Measurements from ENCODE around the gene RNF151. TPM values are rescaled to one million over a fixed set of nuclear protein-coding genes. Genes with fewer than 3 reads are reported as not detected.

Gene RNF151, protein sequence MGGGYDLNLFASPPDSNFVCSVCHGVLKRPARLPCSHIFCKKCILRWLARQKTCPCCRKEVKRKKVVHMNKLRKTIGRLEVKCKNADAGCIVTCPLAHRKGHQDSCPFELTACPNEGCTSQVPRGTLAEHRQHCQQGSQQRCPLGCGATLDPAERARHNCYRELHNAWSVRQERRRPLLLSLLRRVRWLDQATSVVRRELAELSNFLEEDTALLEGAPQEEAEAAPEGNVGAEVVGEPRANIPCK
- total RNA-seq: under 1 TPM in 3 of 5 donors, not detected in 2; 0.38 to 0.66 (median 0.44) TPM
- not detected for total RNA-seq (2013)
- total RNA-seq: 0 to 0.82 (median 0.21) reads per million in 29 experiments

DNA sequence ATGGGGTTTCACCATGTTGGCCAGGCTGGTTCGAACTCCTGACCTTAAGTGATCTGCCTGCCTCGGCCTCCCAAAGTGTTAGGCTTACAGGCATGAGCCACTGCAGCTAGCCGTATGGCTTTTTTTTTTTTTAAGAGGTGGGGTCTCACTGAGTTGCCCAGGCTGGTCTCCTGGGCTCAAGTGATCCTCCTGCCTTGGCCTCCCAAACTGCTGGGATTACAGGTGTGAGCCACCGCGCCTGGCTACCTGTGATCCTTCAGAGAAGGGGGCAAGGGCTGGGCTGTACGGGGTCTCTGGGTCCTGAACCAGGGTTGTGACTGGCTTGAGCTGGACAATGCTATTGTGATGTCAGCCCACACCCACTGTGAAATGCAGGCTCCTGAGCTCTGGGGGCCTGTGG lies at the start of gene RNF151:
Gene RNF151, plus strand, starts transcription at position 397 of the 400 bp plus-strand sequence. CDS start 26 bp downstream, outside the sequence.
- peak within 1 kb of the TSS; percentile 83 to 95 for H3K4me3 ChIP-seq (ENCODE audit: control insufficient read depth in 1 of 2, extremely low read depth in 1 of 2, low read length in 1 of 2)
- peak within 1 kb of the TSS; percentile 91 to 93 (median 91) for H3K4me3 Mint-ChIP-seq
- H3K27me3 Mint-ChIP-seq: no peaks in the 10 kb centered on the region
- ATAC-seq (replicated peaks in 1 of 4) (no peak), DNase-seq (no peak)
- H3K4me1 ChIP-seq (ENCODE audit: control insufficient read depth in 1 of 2, extremely low read depth in 1 of 2, insufficient read depth in 2 of 2, low read length in 2 of 2): peaks cover 5 to 50% of the 10 kb centered on the region in 2 experiments
- peaks cover 30 to 41% (median 37%) of the 10 kb centered on the region in 3 donors for H3K4me1 Mint-ChIP-seq
- peaks cover 16% of the 10 kb centered on the region for H3K36me3 Mint-ChIP-seq
- H3K9me3 Mint-ChIP-seq: no peaks in the 10 kb centered on the region
- POLR2A ChIA-PET: interaction anchor here in 1 of 2 donors (0.5 to 0.6 kb wide), 2 partner anchors 174 to 982 kb away, joined by 3 to 4 read pairs; no protein-coding TSS in a partner anchor
- CTCF ChIA-PET: interaction anchor here in 1 of 2 donors (0.6 kb wide), 1 partner anchor 10 kb away, joined by 4 read pairs; no protein-coding TSS in a partner anchor
- 94% methylated on average over 4 of the region's 6 CpGs for WGBS (ENCODE audit: insufficient coverage)
- peak within 1 kb of the TSS; percentile 95 to 96 for H3K27ac Mint-ChIP-seq
- peak within 1 kb of the TSS; percentile 97 for H3K27ac ChIP-seq (ENCODE audit: low read length)
- no peaks in the 10 kb centered on the region for H3K9me3 ChIP-seq
- peaks cover 4 to 20% of the 10 kb centered on the region in 2 donors for H3K36me3 ChIP-seq (ENCODE audit: control insufficient read depth in 2 of 2, extremely low read depth in 1 of 2, insufficient read depth in 1 of 2, low read length in 1 of 2)
- H3K27me3 ChIP-seq (replicated peaks in 1 of 2; ENCODE audit: control insufficient read depth in 2 of 2, extremely low read depth in 1 of 2, insufficient read depth in 2 of 2, low read length in 1 of 2): no peaks in the 10 kb centered on the region

DNA sequence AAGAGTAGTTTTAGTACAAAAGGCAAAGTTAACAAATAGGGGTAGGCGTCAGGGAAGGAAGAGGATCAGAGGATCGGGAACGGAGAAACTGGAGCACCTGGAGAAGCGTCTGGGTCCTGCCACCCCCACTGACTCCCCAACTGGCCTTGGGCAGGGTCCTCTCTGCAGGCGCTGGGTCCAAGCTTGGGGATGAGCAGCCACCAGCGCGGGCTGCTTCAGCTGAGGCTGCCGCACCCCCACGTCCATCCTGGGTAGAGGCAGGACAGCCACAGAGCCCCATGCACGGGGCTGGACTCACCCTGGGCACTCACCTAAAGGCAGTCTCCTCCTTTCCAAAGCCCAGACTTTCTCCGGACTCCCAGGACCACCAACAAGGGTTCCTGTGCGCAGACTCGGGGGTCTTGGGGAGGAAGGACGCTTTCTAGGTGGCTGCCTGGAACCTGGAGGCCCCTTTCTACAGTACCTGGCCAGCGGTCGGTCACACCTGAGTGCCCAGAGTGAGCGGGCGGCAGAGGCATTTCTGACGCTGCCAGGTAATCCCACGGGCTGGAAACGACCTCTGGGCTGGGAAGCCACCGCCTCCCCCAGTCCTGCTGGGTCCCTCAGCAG lies 49.5 kb upstream of the RNF151 start:
- Histone ChIP-seq H3K27ac (ENCODE audit: low read length) (no peak overlapping the region), H3K36me3 (ENCODE audit: control insufficient read depth in 2 of 2, extremely low read depth in 1 of 2, insufficient read depth in 1 of 2, low read length in 1 of 2) (no peaks in the 10 kb centered on the region), H3K4me3 (ENCODE audit: control insufficient read depth in 1 of 2, extremely low read depth in 1 of 2, low read length in 1 of 2) (no peak overlapping the region), H3K27me3 (replicated peaks in 1 of 2; ENCODE audit: control insufficient read depth in 2 of 2, extremely low read depth in 1 of 2, insufficient read depth in 2 of 2, low read length in 1 of 2) (peaks cover 9 to 80% of the 10 kb centered on the region in 2 experiments), H3K9me3 (no peaks in the 10 kb centered on the region), H3K4me1 (ENCODE audit: control insufficient read depth in 1 of 2, extremely low read depth in 1 of 2, insufficient read depth in 2 of 2, low read length in 2 of 2) (peaks cover 0 to 5% of the 10 kb centered on the region in 2 experiments)
- ChIA-PET CTCF (no interaction called here), POLR2A (no interaction called here)
- H3K4me1 Mint-ChIP-seq: peaks cover 0 to 9% (median 0%) of the 10 kb centered on the region in 3 donors
- H3K36me3 Mint-ChIP-seq: no peaks in the 10 kb centered on the region
- no peak overlapping the region for H3K4me3 Mint-ChIP-seq
- peaks cover 39 to 65% of the 10 kb centered on the region in 2 donors for H3K27me3 Mint-ChIP-seq
- no peak overlapping the region for H3K27ac Mint-ChIP-seq
- WGBS (ENCODE audit: insufficient coverage): 8% methylated on average over 17 of the region's 22 CpGs
- no peaks in the 10 kb centered on the region for H3K9me3 Mint-ChIP-seq
- DNase-seq: no peak
- no peak for ATAC-seq (replicated peaks in 1 of 4)

DNA sequence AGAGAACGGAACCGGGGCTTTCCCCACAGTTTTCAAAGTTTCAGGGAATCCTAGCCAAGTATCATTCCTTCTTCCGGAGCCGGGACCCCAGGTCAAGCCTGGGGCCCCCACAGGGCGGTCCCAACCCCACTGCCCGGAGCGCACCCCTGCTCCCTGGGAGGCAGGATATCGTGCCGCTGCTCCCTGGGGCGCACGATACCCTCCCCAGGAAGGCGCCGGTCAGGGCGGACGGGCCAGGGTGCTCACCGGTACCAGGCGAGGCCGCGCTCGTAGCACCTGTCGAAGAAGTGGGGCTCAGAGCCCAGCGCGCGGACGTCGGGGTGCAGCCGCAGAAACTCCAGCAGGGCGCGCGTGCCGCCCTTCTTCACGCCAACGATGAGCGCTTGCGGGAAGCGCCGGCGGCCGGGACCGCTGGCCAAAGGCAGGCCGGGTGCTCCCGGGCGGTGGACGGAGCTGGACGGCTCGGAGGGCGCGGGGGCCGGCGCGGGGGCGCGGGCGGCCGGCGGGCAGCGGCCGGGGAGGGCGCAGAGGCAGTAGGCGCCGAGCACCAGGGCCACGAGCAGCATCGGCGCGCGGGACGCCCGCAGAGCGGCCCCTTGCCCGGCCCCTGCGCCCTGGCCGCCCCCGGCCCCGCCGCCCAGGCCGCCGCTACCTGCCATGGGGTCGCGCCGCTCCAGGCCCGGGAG lies 48.8 kb upstream of the RNF151 start:
- no peak for DNase-seq
- 4% methylated on average over 81 of the region's 81 CpGs for WGBS (ENCODE audit: insufficient coverage)
- Histone ChIP-seq H3K27me3 (replicated peaks in 1 of 2; ENCODE audit: control insufficient read depth in 2 of 2, extremely low read depth in 1 of 2, insufficient read depth in 2 of 2, low read length in 1 of 2) (peaks cover 12 to 84% of the 10 kb centered on the region in 2 experiments), H3K36me3 (ENCODE audit: control insufficient read depth in 2 of 2, extremely low read depth in 1 of 2, insufficient read depth in 1 of 2, low read length in 1 of 2) (no peaks in the 10 kb centered on the region), H3K4me3 (ENCODE audit: control insufficient read depth in 1 of 2, extremely low read depth in 1 of 2, low read length in 1 of 2) (no peak overlapping the region), H3K4me1 (ENCODE audit: control insufficient read depth in 1 of 2, extremely low read depth in 1 of 2, insufficient read depth in 2 of 2, low read length in 2 of 2) (peaks cover 0 to 5% of the 10 kb centered on the region in 2 experiments), H3K27ac (ENCODE audit: low read length) (no peak overlapping the region), H3K9me3 (no peaks in the 10 kb centered on the region)
- H3K4me1 Mint-ChIP-seq: peaks cover 0 to 9% (median 0%) of the 10 kb centered on the region in 3 donors
- CTCF ChIA-PET: no interaction called here
- no peaks in the 10 kb centered on the region for H3K9me3 Mint-ChIP-seq
- H3K27me3 Mint-ChIP-seq: peaks cover 45 to 67% of the 10 kb centered on the region in 2 donors
- no peak overlapping the region for H3K4me3 Mint-ChIP-seq
- ATAC-seq (replicated peaks in 1 of 4): no peak
- no peaks in the 10 kb centered on the region for H3K36me3 Mint-ChIP-seq
- no peak overlapping the region for H3K27ac Mint-ChIP-seq
- POLR2A ChIA-PET: no interaction called here

DNA sequence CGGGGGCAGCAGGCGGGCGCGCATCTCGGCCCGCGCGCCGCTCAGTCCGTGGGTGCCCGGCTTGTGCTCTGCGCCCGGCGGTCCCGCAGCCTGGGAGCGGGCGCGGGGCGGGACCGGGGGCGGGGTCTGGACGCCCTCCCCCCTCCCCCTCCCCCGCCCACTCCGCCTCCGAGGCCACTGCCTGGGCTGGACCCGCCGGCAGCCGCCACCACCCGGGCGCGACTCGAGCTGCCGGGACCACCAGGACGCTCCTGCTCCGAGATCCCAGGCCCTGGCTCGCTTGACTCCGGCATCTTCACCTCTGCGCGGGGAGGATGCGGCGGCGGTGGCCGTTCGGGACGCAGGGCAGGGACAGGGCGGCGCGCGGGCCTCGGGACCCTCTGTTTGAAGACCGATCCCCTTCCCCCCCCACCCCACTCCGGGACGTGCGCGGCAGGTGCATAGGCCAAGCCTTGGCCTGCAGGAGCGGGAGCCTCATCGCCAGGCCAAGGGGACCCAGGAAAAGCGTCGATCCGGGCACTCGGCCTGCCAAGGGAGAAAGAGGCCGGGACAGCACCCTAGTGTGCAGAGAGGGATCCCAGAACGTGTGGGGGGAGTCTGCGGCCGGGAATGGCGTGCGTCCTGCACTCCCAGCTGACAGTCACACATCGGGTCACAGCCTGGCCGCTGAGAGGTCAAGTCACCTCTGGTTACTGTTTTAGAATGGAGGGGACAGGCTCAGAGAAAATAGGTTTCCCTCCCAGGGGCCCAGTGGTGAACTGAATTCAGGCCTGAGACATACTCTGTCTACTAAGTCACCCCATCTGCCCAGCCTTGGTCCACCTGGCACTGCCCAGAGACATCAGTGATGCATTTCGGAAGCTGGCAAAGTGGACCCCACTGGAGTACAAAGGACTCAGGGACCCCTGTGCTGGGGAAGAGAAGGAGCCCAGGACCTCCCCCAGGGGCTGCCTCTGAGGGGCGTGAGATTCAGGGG lies 48.0 kb upstream of the RNF151 start, which contains the start of gene HS3ST6:
Gene HS3ST6, minus strand, starts transcription at position 65 of the 976 bp plus-strand sequence. CDS start 92 bp downstream, outside the sequence.
- DNase-seq: no peak
- H3K4me1 Mint-ChIP-seq: peaks cover 0 to 9% (median 0%) of the 10 kb centered on the region in 3 donors
- CTCF ChIA-PET: no interaction called here
- H3K36me3 Mint-ChIP-seq: no peaks in the 10 kb centered on the region
- Histone ChIP-seq H3K4me3 (ENCODE audit: control insufficient read depth in 1 of 2, extremely low read depth in 1 of 2, low read length in 1 of 2) (no peak within 1 kb of the TSS), H3K9me3 (no peaks in the 10 kb centered on the region), H3K36me3 (ENCODE audit: control insufficient read depth in 2 of 2, extremely low read depth in 1 of 2, insufficient read depth in 1 of 2, low read length in 1 of 2) (no peaks in the 10 kb centered on the region), H3K4me1 (ENCODE audit: control insufficient read depth in 1 of 2, extremely low read depth in 1 of 2, insufficient read depth in 2 of 2, low read length in 2 of 2) (peaks cover 0 to 10% of the 10 kb centered on the region in 2 experiments), H3K27me3 (replicated peaks in 1 of 2; ENCODE audit: control insufficient read depth in 2 of 2, extremely low read depth in 1 of 2, insufficient read depth in 2 of 2, low read length in 1 of 2) (peaks cover 12 to 88% of the 10 kb centered on the region in 2 experiments), H3K27ac (ENCODE audit: low read length) (no peak within 1 kb of the TSS)
- no peak within 1 kb of the TSS for H3K4me3 Mint-ChIP-seq
- no peak for ATAC-seq (replicated peaks in 1 of 4)
- 5% methylated on average over 44 of the region's 71 CpGs for WGBS (ENCODE audit: insufficient coverage)
- no peak within 1 kb of the TSS for H3K27ac Mint-ChIP-seq
- POLR2A ChIA-PET: no interaction called here
- no peaks in the 10 kb centered on the region for H3K9me3 Mint-ChIP-seq
- H3K27me3 Mint-ChIP-seq: peaks cover 48 to 68% of the 10 kb centered on the region in 2 donors

DNA sequence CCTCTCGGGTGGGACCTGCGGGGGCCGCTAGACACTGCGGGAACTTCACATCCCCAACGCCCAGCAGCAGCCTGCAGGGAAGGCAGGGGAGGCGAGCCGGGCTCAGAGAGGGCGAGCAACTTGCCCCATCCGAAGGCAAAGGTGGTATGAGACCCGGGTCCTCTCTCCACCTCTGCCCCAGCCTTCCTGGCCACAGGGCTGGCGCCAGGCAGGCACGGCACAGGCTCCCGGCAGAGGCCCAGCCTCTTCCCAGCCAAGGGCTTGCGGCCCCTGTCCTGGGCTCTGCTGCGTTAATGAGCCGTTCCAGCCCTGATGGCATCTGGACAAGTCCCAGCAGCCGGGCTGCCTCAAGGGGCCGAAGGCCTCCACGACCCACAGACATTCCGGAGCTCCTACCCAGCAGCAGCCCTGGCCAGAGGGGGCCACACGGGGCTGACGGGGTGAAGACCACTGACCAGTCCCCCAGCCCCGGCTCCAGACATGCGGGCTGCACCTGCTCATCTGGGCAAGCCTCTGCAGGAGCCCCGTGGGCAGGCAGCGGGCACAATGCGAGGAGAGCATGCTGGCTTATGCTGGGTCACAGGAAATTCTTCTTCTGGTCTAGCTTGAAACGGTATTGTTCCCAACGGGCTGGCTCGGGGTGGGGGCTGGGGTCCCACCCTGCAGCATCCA lies 47.2 kb upstream of the RNF151 start:
- H3K4me1 Mint-ChIP-seq: peaks cover 0 to 9% (median 0%) of the 10 kb centered on the region in 3 donors

More for the DNA sequence above, 47.2 kb upstream of the RNF151 start:
- no peak overlapping the region for H3K4me3 ChIP-seq (ENCODE audit: control insufficient read depth in 1 of 2, extremely low read depth in 1 of 2, low read length in 1 of 2)
- WGBS (ENCODE audit: insufficient coverage): 37% methylated on average over 30 of the region's 30 CpGs
- no peak for DNase-seq
- ChIA-PET POLR2A (no interaction called here), CTCF (no interaction called here)
- H3K27ac ChIP-seq (ENCODE audit: low read length): no peak overlapping the region
- Mint-ChIP-seq H3K27ac (no peak overlapping the region), H3K4me3 (no peak overlapping the region), H3K36me3 (no peaks in the 10 kb centered on the region), H3K9me3 (no peaks in the 10 kb centered on the region), H3K27me3 (peaks cover 48 to 72% of the 10 kb centered on the region in 2 donors)
- no peaks in the 10 kb centered on the region for H3K36me3 ChIP-seq (ENCODE audit: control insufficient read depth in 2 of 2, extremely low read depth in 1 of 2, insufficient read depth in 1 of 2, low read length in 1 of 2)
- peaks cover 0 to 12% of the 10 kb centered on the region in 2 experiments for H3K4me1 ChIP-seq (ENCODE audit: control insufficient read depth in 1 of 2, extremely low read depth in 1 of 2, insufficient read depth in 2 of 2, low read length in 2 of 2)
- ATAC-seq (replicated peaks in 1 of 4): no peak
- H3K9me3 ChIP-seq: no peaks in the 10 kb centered on the region
- H3K27me3 ChIP-seq (replicated peaks in 1 of 2; ENCODE audit: control insufficient read depth in 2 of 2, extremely low read depth in 1 of 2, insufficient read depth in 2 of 2, low read length in 1 of 2): peaks cover 12 to 88% of the 10 kb centered on the region in 2 experiments
